NCI-H82 treated with DMSO at 0.1 percent for 48 hours (cell line): Measurements from ENCODE around the gene TM2D3.

Source experiments
- DNase-seq: peaks from one replicate; lab custom pipeline; 2025; ENCODE audit not compliant: unreplicated experiment; lab: John Stamatoyannopoulos, UW

Gene TM2D3, protein sequence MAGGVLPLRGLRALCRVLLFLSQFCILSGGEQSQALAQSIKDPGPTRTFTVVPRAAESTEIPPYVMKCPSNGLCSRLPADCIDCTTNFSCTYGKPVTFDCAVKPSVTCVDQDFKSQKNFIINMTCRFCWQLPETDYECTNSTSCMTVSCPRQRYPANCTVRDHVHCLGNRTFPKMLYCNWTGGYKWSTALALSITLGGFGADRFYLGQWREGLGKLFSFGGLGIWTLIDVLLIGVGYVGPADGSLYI

DNA sequence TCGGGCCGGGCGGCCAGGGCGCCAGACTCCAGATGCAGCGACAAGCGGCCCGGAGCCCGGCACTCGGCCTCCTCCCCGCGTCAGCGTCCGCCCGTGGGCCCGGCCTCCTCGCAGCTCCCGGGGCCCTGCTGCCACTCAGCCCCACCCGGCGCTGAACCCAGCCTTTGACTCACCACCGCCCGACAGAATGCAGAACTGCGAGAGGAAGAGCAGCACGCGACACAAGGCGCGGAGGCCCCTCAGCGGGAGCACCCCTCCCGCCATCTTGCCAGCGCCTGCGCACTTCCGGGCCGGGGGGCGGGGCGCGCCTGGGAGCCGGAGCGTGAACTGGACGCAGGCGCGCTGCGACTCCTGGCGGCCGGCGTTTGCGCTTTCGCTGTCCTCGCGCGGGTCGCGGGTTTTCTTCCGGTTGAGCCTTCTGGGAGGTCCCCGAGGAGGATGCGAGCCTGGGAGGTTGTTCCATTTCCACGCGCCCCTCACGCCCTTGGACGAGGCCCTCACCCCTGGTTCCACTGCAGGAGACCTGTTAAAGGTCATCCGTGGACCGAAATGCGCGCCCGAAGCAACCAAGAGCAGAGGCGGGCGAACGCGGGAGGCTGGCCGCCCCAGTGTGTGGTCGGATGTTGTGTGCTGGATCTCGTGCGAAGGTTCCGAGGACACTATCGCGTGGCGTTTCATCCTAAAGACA is at the start of gene TM2D3:
TSS of gene TM2D3 (minus strand) at position 284 of the 688 bp plus-strand sequence. CDS start at position 264, 20 bp downstream.
- peak; percentile 54 for DNase-seq

DNA sequence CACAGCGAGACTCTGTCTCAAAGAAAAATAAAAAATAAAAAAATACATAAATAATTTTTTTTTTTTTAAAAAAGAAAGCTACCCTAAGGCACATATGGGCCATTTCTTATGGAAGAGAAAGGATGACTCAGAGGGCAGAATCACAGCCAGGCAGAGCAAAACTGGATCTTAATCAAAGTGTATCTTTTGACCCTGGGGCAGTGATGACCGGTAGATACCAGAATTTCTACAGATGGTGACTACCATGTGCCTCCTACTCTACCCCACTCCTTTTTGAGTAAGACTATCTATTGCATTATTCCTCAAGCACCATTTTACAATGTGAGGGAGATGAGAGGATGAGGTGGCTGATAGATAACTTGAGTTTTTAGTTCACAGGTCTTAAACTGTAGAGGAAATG is 46.1 kb upstream of the TM2D3 start:
- DNase-seq, result no peak

DNA sequence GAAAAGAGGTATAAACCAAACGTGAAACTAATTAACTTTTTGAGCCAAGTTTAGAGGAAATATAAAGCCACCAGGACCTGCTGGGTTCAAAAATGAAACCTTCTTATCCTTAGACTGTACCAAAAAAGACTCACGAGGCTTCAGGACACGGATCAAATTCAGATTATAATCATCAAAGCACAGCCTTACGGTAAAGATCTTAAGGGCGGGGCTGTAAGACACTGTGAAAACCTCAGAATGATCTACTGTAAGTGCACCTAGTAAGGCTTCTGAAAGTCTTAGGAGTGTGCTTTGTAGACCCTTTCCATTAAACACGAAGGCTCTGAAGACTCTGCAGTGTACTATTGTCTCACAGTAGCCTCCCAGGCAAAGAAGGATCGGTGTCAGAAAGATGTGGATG is 45.3 kb upstream of the TM2D3 start:
- DNase-seq, result no peak

DNA sequence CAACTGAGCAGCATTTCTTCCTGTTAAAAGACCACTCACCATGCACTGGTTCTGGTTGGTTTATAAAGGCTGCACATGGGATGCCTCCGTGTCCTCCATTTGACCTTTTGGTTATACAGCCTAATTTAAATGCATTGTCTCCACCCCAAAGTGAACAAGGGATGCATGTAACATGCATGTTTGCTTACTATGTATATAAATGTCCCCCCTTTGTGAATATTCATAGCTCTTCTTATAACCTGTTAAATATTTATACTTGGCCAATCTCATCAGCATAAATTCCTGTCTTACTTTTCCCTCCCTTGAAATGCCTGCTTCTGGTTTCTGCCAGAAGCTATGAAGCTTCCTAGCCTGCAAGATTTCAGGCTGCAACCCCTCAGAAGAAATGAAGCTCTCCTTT is 44.6 kb upstream of the TM2D3 start:
- DNase-seq, result no peak

DNA sequence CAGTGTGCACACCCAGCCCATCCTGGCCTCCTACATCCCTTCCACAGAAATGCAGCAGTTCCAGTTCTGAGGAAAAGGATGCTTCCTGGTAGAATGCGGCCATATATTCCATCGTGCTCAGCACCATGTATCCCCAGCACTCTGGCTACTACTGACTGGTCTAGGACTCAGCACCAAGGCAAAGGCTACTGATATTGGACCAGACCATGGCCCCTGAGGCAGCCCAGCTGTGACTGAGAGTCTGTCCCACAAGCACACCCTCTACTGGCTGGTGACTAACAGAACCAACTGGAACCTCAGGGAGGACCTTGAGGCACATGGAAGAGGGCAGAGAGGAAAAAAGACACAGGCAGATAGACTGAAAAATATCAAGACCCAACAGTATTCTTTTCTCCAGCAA is 42.1 kb upstream of the TM2D3 start:
- no peak for DNase-seq

DNA sequence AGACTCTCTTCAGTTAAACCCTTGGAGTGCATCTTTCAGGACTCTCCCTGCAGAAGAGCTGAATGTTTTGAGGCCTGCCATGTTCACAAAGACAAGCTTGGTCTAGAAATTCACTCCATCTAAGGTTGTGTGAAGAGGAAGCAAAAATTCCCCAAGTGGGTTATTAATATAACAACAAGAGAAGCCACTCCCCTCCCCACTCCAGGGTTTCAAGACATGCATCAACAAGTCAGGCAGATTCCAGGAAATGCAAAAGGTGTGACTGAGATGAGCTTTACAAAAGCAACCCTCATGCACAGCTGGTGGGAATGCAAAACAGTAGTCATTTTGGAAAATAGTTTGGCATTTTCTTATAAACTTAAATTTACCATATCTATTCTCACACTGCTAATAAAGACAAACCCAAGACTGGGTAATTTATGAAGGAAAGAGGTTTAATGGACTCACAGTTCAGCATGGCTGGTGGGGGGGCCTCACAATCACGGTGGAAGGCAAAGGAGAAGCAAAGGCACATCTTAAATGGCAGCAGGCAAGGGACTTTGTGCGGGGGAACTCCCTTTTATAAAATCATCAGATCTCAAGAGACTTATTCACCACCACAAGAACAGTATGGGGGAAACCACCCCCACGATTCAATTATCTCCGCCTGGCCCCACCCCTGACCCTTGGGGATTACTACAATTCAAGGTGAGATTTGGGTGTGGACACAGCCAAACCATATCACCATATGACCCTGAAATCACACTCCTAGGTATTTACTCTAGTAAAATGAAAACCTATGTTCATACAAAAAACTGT is 40.8 kb upstream of the TM2D3 start:
- DNase-seq, result no peak

DNA sequence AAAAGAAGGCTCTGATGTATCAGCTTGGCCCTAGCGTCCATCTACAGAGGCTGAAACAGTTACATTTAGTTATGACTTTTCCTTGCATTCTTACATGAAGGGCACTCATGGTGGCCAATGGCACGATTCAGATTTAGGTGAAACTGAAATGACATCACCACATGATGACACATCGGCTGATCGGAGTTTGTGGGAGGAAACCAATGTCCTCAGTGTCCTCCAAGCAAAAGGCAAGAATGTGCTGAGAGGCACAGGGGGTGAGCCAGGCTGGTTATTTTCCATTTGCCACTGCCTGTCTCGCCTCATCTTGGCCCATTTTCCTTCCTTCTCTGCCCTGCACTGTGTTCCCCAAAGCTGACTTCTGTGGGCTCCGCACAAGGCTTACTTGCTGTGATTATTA is 37.7 kb upstream of the TM2D3 start:
- DNase-seq, result no peak

DNA sequence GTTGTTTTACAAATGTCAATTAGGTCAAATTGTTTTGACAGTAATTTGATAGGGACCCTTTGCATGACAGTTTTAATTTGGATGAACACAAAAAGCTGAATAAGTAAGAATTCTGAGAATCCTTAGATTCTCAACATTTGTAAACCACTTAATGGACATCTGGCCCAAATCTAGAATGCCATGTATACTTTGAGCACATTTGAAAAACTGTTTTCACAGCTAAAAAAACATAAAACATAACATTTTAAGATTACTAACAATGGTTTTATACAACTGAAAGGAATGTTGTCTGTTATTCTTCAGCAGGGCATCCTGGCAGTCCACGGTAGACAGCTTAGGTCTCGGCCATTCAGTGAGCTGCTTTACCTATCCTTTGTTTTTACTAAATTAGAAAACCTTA is 34.5 kb upstream of the TM2D3 start:
- DNase-seq, result no peak

DNA sequence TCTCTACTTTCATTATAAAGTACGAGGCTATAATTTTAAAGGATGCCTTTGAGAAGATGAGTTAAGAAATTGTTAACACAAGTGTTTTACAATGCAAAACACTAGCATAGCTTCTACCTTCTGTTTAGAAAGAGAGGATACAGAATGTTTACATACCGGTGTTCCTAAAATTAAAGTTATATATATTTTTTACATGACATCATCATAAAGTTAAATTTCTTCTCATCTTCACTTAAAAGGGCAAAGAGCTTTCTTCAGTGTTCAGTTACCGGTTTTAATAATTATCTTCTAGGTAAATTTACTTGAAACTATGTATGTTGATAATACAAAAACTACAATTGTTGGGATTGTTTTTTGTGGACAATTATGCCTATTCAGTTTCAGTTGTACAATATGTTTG is 32.7 kb upstream of the TM2D3 start:
- no peak for DNase-seq

DNA sequence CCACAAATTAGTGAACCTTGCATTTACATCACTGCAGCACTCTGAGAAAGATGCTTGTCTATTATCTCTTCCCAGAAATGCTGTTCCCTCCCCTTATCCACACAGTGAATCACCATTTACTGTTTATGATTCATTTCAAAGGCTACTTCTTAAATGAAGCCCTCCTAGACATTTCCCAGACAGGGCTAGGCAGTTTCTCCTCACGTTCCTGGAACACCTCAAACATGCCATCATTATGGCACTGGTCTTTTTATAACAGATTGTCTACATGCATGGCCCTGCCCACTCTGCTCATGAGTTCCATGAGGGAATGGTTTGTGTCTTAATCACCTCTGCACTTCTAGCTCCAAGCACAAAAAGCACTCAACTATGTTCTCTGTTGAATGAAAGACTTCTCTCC is 32.2 kb upstream of the TM2D3 start:
- DNase-seq, result no peak

DNA sequence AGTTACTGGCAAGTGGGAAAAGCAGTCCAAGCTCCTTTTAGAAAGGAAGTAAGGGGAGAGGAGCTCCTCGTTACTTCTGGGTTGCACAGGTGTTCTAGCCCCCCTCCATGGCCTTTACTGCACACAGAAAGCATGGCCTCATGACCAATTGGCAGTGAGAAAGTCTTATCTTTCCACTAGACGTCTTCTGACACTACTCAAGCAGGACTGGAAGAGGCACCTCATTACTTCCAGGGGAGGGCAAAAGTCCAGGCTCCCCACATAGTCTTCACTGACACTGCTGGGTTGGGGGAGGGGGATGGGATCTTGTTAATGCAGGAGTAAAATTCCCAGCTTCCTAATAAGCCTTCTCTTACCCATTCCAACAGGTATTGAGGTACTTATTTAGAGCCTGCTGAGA is 27.6 kb upstream of the TM2D3 start:
- no peak for DNase-seq

DNA sequence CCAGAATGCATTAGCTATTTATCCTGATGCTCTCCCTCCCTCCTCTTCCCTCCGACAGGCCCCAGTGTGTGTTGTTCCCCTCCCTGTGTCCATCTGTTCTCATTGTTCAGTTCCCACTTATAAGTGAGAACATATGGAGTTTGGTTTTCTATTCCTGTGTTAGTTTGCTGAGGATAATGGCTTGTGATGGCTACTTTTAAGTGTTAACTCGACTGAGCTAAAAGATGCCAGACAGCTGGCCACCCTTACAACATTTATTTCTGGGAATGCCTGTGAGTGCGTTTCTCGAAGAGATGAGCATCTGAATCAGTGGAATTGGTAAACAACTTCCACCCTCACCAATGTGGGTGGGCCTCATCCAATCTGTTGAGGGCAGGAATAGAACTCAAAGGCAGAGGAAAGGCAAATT is 24.7 kb upstream of the TM2D3 start:
- DNase-seq, result peak; percentile 81

DNA sequence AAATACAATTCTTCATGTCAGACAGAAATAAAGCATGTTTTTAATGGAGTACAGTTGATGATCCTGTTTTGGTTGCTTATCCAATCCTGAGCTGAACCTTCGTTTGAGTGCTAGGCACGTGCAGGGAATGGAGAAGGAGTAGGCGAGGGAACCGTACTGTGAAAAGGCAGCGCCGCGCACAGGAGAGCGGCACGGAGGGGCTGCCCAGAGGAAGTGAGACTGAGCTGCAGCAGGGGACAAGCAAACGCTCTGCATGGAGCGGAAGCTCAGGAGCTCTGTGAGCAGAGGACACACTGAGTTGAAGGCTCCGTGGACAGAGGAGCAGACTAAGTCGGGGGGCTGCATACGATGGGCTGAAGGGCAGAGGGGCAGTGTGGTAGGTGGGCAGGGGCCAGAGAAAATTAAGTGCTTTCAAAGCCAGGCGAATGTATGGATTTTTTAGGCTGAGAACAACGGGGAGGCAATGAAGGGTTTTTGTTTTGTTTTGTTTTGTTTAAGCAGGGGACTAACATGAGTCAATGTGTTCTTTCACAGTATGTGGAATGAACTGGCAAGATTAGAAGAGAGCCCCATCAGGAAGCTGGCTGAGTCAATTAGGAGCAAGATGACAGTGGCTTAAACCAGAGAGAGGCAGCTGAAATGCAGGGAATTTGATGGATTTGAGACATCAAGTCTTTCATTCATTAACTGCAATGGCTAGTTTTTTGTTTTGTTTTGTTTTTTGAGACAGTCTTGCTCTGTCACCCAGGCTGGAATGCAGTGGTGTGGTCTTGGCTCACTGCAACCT is 23.8 kb upstream of the TM2D3 start:
- DNase-seq, result peak; percentile 12

DNA sequence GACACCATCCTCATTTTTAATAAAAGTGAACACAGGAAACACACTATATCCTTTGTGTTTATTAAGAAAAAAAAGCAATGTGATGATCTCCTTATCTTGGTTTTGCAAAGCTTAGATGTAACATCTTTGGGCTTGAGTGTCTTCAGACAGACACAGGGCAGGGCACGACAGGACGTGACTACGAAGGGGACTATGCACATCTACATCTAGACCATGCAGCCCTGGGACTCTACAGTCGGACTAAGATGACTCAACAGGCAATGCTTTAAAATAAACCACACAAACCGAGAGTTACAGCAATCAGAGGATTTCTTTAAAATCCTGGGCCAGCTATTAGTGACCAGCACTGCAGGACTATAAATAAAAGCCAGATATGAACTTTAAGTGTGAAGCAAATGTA is 22.8 kb upstream of the TM2D3 start:
- no peak for DNase-seq

DNA sequence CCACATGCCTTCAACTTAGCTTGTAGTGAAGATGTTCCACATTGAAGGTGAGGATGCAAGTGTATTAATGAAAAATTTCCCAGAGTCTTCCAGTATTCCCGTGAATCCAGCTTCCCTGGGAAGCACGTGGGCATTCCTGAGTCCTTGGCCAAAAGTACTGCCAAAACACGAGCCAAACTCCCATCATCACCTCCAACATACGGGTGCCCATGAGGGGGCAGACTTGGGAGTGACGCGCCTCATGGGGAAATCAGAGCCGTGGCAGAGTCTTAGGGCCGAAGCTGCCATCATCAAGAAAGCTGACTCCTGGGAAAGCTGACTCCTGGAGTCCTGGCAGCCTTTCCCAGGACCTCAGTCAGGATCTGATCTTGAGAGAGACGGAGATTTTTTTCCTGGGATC is 20.1 kb upstream of the TM2D3 start:
- no peak for DNase-seq

DNA sequence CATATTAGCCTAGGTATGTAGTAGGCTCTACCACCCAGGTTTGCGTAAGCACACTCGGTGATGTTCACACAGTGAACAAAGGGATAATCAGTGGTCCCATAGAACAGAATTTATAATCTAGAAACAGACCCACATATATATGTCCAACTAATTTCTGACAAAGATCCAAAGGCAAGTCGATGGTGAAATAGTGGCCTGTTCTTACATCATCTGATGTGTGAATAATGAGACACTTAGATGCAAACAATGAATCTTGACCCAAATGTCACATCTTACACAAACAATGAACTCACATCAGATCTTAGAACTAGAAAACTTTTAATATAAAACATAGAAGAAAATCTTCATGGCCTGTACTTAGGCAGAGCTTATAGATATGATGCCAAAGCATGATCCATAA is 17.6 kb upstream of the TM2D3 start:
- no peak for DNase-seq

DNA sequence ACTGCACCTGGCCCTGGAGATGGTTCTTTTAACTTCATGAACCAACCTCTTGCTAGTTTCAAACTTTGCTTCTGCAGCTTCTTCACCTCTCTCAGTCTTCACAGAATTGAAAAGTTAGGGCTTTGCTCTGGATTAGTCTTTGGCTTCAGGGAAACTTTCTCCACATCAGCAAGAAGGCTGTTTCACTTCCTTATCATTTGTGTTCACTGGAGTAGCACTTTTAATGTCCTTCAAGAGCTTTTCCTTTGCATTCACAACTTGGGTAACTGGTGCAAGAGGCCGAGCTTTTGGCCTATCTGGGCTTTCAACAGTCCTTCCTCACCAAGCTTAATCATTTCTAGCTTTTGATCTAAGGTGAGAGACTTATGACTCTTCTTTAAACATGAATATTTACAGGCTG is 15.7 kb upstream of the TM2D3 start:
- DNase-seq, result no peak

DNA sequence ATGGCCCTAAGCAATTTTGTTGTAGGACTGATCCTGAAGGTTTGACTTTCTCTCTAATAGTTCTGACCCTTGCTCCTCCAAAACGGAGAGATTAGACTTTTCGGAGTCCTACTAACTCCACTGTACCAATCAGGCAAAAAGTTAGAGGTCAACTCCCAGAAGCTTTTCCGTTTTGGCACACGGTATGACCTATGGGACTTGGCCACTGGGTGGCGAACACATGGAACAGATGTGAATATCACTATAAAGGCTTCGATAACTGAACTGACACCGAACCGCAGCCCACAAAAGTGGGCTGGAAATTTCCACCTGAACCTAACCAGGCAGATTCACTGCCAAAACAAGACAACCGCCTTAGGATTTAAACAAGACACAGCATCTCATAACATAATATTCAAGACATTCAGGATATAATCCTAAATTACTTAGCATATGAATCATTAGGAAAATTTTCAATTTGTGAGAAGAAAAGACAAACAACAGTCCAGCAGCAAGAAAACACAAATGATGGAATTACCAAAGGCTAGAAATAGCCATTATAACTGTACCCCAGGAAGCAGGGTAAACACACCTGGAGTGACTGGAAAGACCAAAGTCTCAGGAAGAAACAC is 12.2 kb upstream of the TM2D3 start:
- DNase-seq, result no peak

DNA sequence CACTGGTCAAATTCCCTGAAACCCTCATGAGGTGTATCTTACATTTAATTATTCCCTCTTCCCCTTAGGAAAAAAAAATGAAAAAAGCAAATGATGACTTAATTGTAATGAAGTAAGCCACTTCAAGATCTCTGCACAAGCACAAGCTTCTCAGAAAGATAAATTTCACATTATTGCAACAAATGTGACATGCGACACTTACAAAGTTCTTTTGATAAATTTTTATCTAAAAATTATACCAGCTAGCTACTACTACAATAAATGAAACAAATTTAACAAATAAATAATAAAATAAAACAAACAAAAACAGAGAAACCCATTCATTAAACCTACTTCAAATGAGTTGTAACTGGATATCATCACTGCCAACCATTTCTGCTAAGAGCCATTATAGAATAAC is 10.0 kb upstream of the TM2D3 start:
- DNase-seq, result no peak

DNA sequence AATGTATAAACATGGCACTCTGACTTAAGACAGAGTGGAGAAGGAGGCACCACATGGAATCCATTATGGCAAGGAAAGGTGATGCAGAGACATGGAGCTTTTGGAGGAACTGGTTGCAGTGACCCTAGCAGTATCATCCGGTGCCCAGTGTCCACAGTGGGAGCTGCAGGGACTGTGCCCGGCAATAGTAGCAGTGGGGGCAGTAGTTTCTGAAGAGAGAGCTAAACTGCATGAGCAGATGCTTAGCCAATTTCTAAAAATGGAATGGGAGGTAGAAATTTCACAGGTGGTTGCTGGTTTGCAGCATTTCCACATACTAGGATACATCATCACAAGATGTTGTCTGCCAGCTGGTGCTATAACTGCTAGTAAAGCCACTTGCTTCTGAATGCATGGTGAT is 7.8 kb upstream of the TM2D3 start:
- DNase-seq, result no peak
